OCI-LY1 (cell line): ENCODE data around the gene CIB1.
A peak's percentile ranks its signal among the peaks of the same experiment; 100 is the strongest.

ENCODE experiments used
- EZH2 ChIP-seq: fragments of 200-600 bp; sonication (generic), shearing (Covaris generic); IDR thresholded peaks from 2 replicates; pipeline ENCODE4 v1.8.0; 2017; ENCODE audit warnings: borderline replicate concordance, mixed run types, mild to moderate bottlenecking, antibody characterized with exemption, low read length, moderate library complexity, mixed read lengths
- TF ChIP-seq, protein P1 (sequence below): fragments of 200-600 bp; sonication (generic), shearing (Covaris generic); IDR thresholded peaks from 2 replicates; pipeline ENCODE4 v1.5.1; 2017; ENCODE audit warnings: mild to moderate bottlenecking, antibody characterized with exemption, low read length, moderate library complexity, mixed read lengths

DNA sequence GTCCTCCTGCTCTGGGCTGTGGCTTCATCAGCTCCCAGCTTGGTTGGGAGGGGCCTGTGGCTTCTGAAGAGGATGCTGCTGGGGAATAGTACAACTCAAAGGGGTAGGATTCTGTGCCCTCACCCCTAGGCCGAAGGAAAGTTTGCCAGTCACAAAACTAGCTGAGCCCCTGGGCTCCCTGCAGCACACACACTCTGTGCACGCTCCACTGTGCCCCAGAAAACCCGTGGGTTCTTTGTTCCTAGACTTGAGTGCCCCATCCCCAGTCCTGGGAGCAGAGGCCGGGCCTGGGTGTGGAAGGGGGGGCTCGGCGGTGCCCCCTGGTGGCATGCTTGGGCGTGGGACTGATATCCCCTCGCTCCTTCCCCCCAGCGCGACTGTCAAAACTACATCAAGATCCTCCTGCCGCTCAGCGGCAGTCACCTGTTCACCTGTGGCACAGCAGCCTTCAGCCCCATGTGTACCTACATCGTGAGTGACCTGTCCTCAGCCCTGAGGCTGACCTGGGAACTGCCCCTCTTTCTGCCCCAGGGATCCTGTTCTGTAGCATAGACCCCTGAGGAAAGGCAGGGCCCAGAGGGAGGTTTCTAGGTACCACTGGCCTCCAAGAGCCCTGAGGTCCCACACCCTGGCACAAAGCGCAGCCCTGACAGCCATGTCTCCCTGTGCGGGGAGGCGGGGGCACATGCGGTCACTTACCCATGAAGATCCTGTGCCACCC is 14.2 kb downstream of the CIB1 start:
- TF ChIP-seq, protein P1, sequence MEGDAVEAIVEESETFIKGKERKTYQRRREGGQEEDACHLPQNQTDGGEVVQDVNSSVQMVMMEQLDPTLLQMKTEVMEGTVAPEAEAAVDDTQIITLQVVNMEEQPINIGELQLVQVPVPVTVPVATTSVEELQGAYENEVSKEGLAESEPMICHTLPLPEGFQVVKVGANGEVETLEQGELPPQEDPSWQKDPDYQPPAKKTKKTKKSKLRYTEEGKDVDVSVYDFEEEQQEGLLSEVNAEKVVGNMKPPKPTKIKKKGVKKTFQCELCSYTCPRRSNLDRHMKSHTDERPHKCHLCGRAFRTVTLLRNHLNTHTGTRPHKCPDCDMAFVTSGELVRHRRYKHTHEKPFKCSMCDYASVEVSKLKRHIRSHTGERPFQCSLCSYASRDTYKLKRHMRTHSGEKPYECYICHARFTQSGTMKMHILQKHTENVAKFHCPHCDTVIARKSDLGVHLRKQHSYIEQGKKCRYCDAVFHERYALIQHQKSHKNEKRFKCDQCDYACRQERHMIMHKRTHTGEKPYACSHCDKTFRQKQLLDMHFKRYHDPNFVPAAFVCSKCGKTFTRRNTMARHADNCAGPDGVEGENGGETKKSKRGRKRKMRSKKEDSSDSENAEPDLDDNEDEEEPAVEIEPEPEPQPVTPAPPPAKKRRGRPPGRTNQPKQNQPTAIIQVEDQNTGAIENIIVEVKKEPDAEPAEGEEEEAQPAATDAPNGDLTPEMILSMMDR = peak; percentile 93
- TF ChIP-seq EZH2 = no peak
